Fibroblast of lung (primary cell): ENCODE measurements around the gene SLC6A17. TPM values are rescaled to one million over a fixed set of nuclear protein-coding genes. Genes with fewer than 3 reads are reported as not detected.

Experiments
- DNase-seq, 2 donors: peaks; one replicate each; pipeline versions ENCODE4 v3.0.0 to v3.0.0-alpha.2; 2010; ENCODE audit warnings: low read depth in 2 of 2
- H2AFZ ChIP-seq: 2 replicates; pipeline ENCODE4 v1.5.1; 2012; ENCODE audit warnings: low read length, control low read depth, inconsistent platforms
- H3K27ac ChIP-seq: 2 replicates; pipeline ENCODE4 v1.5.1; 2011; ENCODE audit warnings: low read length, control low read depth; ENCODE audit not compliant: insufficient read depth
- H3K27me3 ChIP-seq: 2 replicates; pipeline ENCODE4 v1.5.1; 2011; ENCODE audit warnings: mild to moderate bottlenecking, low read length; ENCODE audit not compliant: control insufficient read depth, insufficient read depth
- H3K36me3 ChIP-seq: 2 replicates; pipeline ENCODE4 v1.5.1; 2011; ENCODE audit warnings: low read length; ENCODE audit not compliant: control insufficient read depth, insufficient read depth
- H3K4me1 ChIP-seq: 2 replicates; pipeline ENCODE4 v1.5.1; 2011; ENCODE audit warnings: low read length; ENCODE audit not compliant: control insufficient read depth, insufficient read depth; ENCODE audit errors: extremely low read depth
- H3K4me2 ChIP-seq: 2 replicates; pipeline ENCODE4 v1.5.1; 2011; ENCODE audit warnings: low read length, control low read depth; ENCODE audit not compliant: insufficient read depth; ENCODE audit errors: extremely low read depth
- H3K4me3 ChIP-seq, 4 experiments: fragments of 200-600 bp in 1 of 4; sonication (generic) in 1 of 4; replicated peaks in 1 of 4; 2 replicates each; pipeline ENCODE4 v1.5.1; 2011 to 2016; ENCODE audit warnings: low read length in 4 of 4, low read depth in 3 of 4, mild to moderate bottlenecking in 3 of 4, control low read depth in 2 of 4, inconsistent platforms in 1 of 4, mixed read lengths in 1 of 4; ENCODE audit not compliant: insufficient read depth in 1 of 4; ENCODE audit errors: control extremely low read depth in 1 of 4
- H3K79me2 ChIP-seq: 2 replicates; pipeline ENCODE4 v1.5.1; 2012; ENCODE audit warnings: mild to moderate bottlenecking, low read length, inconsistent platforms; ENCODE audit not compliant: control insufficient read depth, insufficient read depth
- H3K9ac ChIP-seq: 2 replicates; pipeline ENCODE4 v1.5.1; 2011; ENCODE audit warnings: mild to moderate bottlenecking, low read length, control low read depth; ENCODE audit not compliant: insufficient read depth
- H3K9me3 ChIP-seq: 2 replicates; pipeline ENCODE4 v1.5.1; 2012; ENCODE audit warnings: low read depth, low read length; ENCODE audit not compliant: control insufficient read depth, insufficient read depth
- H4K20me1 ChIP-seq: 2 replicates; pipeline ENCODE4 v1.5.1; 2011; ENCODE audit warnings: low read length; ENCODE audit not compliant: control insufficient read depth, insufficient read depth; ENCODE audit errors: extremely low read depth
- EZH2 ChIP-seq: IDR thresholded peaks from 2 replicates; pipeline ENCODE4 v1.5.1; 2012; ENCODE audit warnings: low read length, control low read depth, mild to moderate bottlenecking; ENCODE audit errors: missing control alignments
- polyA plus RNA-seq, 2 donors: library from polyadenylated mRNA; depleted of rRNA in 1 of 2; stranded (reverse) in 1 of 2; unstranded in 1 of 2; fragments of >200 nt; gene quantifications; 2 replicates each; pipeline ENCODE4 v1.2.1, GENCODE V29; 2011 to 2012; ENCODE audit warnings: missing spikeins in 1 of 2
- total RNA-seq: library from RNA; depleted of rRNA; stranded (reverse); fragments of >200 nt; gene quantifications from 2 replicates; pipeline ENCODE4 v1.2.1, GENCODE V29; 2014
- TF ChIP-seq, protein P1 (sequence below), 2 donors: IDR thresholded peaks in 1 of 2; conservative IDR thresholded peaks in 1 of 2; 1 replicate in 1 of 2; 2 replicates in 1 of 2; pipeline ENCODE4 v1.5.1; 2011 to 2012; ENCODE audit warnings: low read length in 2 of 2, control low read depth in 1 of 2, inconsistent platforms in 1 of 2, low read depth in 1 of 2, mild to moderate bottlenecking in 1 of 2

Gene SLC6A17
- total and polyA plus RNA-seq, 2 donors (not counting 1 experiment from before 2014, with no cell fraction given), result under 0.01 to 0.14 TPM

DNA sequence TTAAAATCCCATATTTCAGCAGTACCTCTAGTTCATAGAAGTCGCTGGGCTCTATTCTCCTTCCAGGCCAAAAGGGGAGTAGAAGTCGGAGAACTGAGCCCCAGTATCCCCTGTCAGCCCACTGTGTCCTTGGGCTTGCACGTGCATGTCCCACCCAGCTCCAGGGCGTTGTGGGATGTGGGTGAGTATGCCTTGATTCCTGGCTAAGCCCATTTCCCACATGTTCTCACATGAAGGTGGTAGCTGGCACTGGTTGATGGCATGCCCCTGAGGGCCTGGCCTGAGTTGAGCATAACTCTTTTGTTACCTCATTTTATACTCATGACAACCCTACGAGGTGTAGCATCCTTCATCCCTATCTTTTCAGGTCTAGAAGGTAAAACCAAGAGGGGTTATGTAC is 8.0 kb downstream of the SLC6A17 start:
- TF ChIP-seq, protein P1, sequence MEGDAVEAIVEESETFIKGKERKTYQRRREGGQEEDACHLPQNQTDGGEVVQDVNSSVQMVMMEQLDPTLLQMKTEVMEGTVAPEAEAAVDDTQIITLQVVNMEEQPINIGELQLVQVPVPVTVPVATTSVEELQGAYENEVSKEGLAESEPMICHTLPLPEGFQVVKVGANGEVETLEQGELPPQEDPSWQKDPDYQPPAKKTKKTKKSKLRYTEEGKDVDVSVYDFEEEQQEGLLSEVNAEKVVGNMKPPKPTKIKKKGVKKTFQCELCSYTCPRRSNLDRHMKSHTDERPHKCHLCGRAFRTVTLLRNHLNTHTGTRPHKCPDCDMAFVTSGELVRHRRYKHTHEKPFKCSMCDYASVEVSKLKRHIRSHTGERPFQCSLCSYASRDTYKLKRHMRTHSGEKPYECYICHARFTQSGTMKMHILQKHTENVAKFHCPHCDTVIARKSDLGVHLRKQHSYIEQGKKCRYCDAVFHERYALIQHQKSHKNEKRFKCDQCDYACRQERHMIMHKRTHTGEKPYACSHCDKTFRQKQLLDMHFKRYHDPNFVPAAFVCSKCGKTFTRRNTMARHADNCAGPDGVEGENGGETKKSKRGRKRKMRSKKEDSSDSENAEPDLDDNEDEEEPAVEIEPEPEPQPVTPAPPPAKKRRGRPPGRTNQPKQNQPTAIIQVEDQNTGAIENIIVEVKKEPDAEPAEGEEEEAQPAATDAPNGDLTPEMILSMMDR (conservative IDR thresholded peaks at IDR 0.05 in 1 of 2, IDR thresholded peaks at IDR 0.05 in 1 of 2; ENCODE audit: low read depth in 1 of 2, low read length in 2 of 2), result no peak
- no peak for TF ChIP-seq EZH2
- no peak overlapping the region for H3K27ac ChIP-seq
- H2AFZ ChIP-seq, result no peak overlapping the region
- no peaks in the 10 kb centered on the region for H3K79me2 ChIP-seq
- H3K9ac ChIP-seq, result no peak overlapping the region
- no peak overlapping the region for H3K4me2 ChIP-seq
- H3K36me3 ChIP-seq, result no peaks in the 10 kb centered on the region
- H3K27me3 ChIP-seq, result peaks cover 3% of the 10 kb centered on the region
- H4K20me1 ChIP-seq, result no peaks in the 10 kb centered on the region
- H3K4me1 ChIP-seq, result no peaks in the 10 kb centered on the region
- DNase-seq, result no peak
- H3K4me3 ChIP-seq, result no peak overlapping the region
- no peaks in the 10 kb centered on the region for H3K9me3 ChIP-seq

DNA sequence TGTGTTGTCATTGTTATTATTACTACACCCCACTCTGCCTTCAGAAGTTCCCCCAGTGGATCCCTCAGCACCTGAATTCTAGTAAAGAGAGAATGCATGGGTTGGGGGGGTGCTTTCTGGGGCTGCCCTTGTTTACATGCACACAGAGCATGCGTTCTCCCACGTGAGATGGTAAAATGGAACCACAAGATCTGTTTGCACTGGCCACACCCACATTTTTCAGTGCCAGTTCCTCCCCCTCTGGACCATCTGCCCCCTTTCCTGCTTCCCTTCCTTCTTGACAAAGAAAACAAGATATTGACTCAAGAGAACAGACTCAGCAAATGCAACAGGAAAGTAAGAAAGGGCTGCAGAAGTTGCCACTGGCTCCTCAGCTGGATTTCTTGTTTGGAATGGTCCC is 8.9 kb downstream of the SLC6A17 start:
- no peaks in the 10 kb centered on the region for H3K9me3 ChIP-seq
- no peak overlapping the region for H3K4me3 ChIP-seq
- H3K4me2 ChIP-seq, result no peak overlapping the region
- H3K4me1 ChIP-seq, result no peaks in the 10 kb centered on the region
- H4K20me1 ChIP-seq, result no peaks in the 10 kb centered on the region
- no peaks in the 10 kb centered on the region for H3K36me3 ChIP-seq
- H3K27me3 ChIP-seq, result peaks cover 3% of the 10 kb centered on the region
- H3K9ac ChIP-seq, result no peak overlapping the region
- no peak overlapping the region for H2AFZ ChIP-seq
- H3K79me2 ChIP-seq, result no peaks in the 10 kb centered on the region
- DNase-seq, result no peak
- H3K27ac ChIP-seq, result no peak overlapping the region
- TF ChIP-seq, protein P1 (conservative IDR thresholded peaks at IDR 0.05 in 1 of 2, IDR thresholded peaks at IDR 0.05 in 1 of 2; ENCODE audit: low read depth in 1 of 2, low read length in 2 of 2), result no peak
- no peak for TF ChIP-seq EZH2

DNA sequence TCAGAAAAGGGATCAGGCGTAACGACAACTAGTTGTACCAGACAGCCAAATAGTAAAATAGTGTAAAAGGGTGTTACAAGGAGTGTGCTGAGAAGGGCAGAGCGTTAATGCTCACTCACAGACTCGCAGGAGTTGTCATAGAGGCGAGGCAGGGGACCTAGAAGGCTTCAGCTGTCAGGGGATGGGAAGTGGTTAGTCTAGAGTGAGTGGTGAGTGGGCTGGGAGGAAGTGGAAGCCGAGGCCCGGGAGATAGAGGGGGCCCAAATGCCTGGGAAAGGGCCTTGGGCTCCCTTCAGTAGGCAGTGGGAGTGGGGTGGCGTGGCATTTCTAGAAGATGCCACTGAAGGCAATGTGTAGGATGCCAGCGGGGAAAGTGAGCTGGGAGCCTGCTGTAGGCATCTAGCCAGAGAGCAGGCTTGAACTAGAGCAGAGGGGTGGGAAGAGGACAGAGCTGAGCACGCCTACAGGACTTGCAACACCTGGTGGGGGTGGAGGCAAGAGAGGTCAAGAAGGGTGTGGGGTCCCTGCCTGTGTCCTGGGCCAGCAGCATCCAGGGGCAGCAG is 10.3 kb downstream of the SLC6A17 start:
- H3K4me2 ChIP-seq, result no peak overlapping the region
- no peak for TF ChIP-seq EZH2
- TF ChIP-seq, protein P1 (conservative IDR thresholded peaks at IDR 0.05 in 1 of 2, IDR thresholded peaks at IDR 0.05 in 1 of 2; ENCODE audit: low read depth in 1 of 2, low read length in 2 of 2), result no peak
- H3K4me3 ChIP-seq, result no peak overlapping the region
- no peaks in the 10 kb centered on the region for H3K9me3 ChIP-seq
- H3K79me2 ChIP-seq, result no peaks in the 10 kb centered on the region
- H3K27ac ChIP-seq, result no peak overlapping the region
- no peaks in the 10 kb centered on the region for H3K36me3 ChIP-seq
- no peaks in the 10 kb centered on the region for H3K4me1 ChIP-seq
- no peak for DNase-seq
- no peak overlapping the region for H2AFZ ChIP-seq
- H3K9ac ChIP-seq, result no peak overlapping the region
- H4K20me1 ChIP-seq, result no peaks in the 10 kb centered on the region
- H3K27me3 ChIP-seq, result peaks cover 5% of the 10 kb centered on the region
